Esophagus squamous epithelium (tissue), 5 donors: ENCODE measurements around the gene DYNC2H1. TPM values are rescaled to one million over a fixed set of nuclear protein-coding genes. Genes with fewer than 3 reads are reported as not detected.

ENCODE experiments used
- DNase-seq: peaks from one replicate; lab custom pipeline; 2025; lab: John Stamatoyannopoulos, UW
- H3K27ac ChIP-seq, 4 donors: fragments of 200-600 bp; sonication (generic); one replicate each; pipeline ENCODE4 v1.5.1; 2016 to 2019; ENCODE audit warnings: mild to moderate bottlenecking in 1 of 4
- H3K27me3 ChIP-seq, 4 donors: fragments of 200-600 bp; sonication (generic); 1 replicate in 3 of 4; 2 replicates in 1 of 4; pipeline versions ENCODE4 v1.5.1 to v1.6.0; 2017 to 2021; ENCODE audit warnings: antibody characterized with exemption in 1 of 4
- H3K36me3 ChIP-seq, 3 donors: fragments of 200-600 bp; sonication (generic); one replicate each; pipeline ENCODE4 v1.5.1; 2016 to 2019
- H3K4me1 ChIP-seq, 3 donors: fragments of 200-600 bp; sonication (generic); one replicate each; pipeline ENCODE4 v1.5.1; 2017 to 2019
- H3K4me3 ChIP-seq, 4 donors: fragments of 200-600 bp; sonication (generic); 1 replicate in 3 of 4; 2 replicates in 1 of 4; pipeline ENCODE4 v1.5.1; 2016 to 2019; ENCODE audit warnings: mild to moderate bottlenecking in 2 of 4, moderate library complexity in 1 of 4
- H3K9me3 ChIP-seq, 3 donors: fragments of 200-600 bp; sonication (generic); one replicate each; pipeline ENCODE4 v1.5.1; 2016 to 2019
- CTCF ChIP-seq, 6 experiments: fragments of 450-650 bp in 4 of 6; fragments of 200-600 bp in 2 of 6; sonication (generic) in 2 of 6; IDR thresholded peaks; one replicate each; pipeline ENCODE4 v1.5.1; 2016 to 2019; ENCODE audit warnings: antibody characterized with exemption in 6 of 6, mild to moderate bottlenecking in 4 of 6, moderate library complexity in 4 of 6
- POLR2A ChIP-seq, 4 donors: fragments of 450-650 bp; IDR thresholded peaks; one replicate each; pipeline ENCODE4 v1.6.1; 2017; ENCODE audit warnings: antibody characterized with exemption in 4 of 4, mild to moderate bottlenecking in 4 of 4, moderate library complexity in 3 of 4
- WGBS, 2 donors: methylation state at CpG; one replicate each; pipeline ENCODE4 v1.1.5; 2018; 5-methylcytosine and 5-hydroxymethylcytosine counted together
- intact Hi-C: fragments of 100-400 bp; cut with DNase I; formaldehyde crosslinking; loops from one replicate; pipeline ENCODE4 v1.15.0; 2022
- total RNA-seq, 4 donors: library from RNA; depleted of rRNA; stranded (reverse); fragments of >200 nt; gene quantifications; one replicate each; pipeline ENCODE4 v1.1.0, GENCODE V29; 2016
- donor health status: DM: yes; HTN: yes; CAD: no.

DYNC2H1 gene
- 10 to 100 TPM in 2 of 4 donors, 1 to 10 TPM in 2; 6.8 to 13.9 (median 9.3) TPM for total RNA-seq

- TF ChIP-seq CTCF (IDR thresholded peaks at IDR 0.05) (peak; percentile 12 to 50 (median 43)), POLR2A (IDR thresholded peaks at IDR 0.05) (no peak)
- Histone ChIP-seq H3K4me1 (peaks cover 0 to 32% (median 0%) of the 10 kb centered on the region in 3 donors), H3K9me3 (no peaks in the 10 kb centered on the region), H3K36me3 (peaks cover 0 to under 1% (median 0%) of the 10 kb centered on the region in 3 donors), H3K27ac (peak within 1 kb of the TSS; percentile 64 to 81 (median 76)), H3K27me3 (peaks cover 0 to 7% (median 0%) of the 10 kb centered on the region in 4 donors), H3K4me3 (peak within 1 kb of the TSS; percentile 52 to 79 (median 62))
- intact Hi-C loops = no loop called here
- peak; percentile 31 for DNase-seq
- 0% methylated on average over 24 to 34 of the region's 53 CpGs for WGBS, 2 donors
Observed at GRCh38 chr11:103108933-103109817, at the start of gene DYNC2H1. Gene DYNC2H1 (plus strand): TSS chr11:103109426. CDS start chr11:103109575, 149 bp downstream.

GRCh38 chr11:103061656-103062055 lies 47.6 kb upstream of the DYNC2H1 start:
- Histone ChIP-seq H3K4me3 (no peak overlapping the region), H3K9me3 (no peaks in the 10 kb centered on the region), H3K27me3 (no peaks in the 10 kb centered on the region), H3K27ac (no peak overlapping the region), H3K36me3 (peaks cover 0 to 79% (median 13%) of the 10 kb centered on the region in 3 donors), H3K4me1 (no peaks in the 10 kb centered on the region)
- TF ChIP-seq CTCF (IDR thresholded peaks at IDR 0.05) (no peak), POLR2A (IDR thresholded peaks at IDR 0.05) (no peak)
- DNase-seq = no peak
- intact Hi-C loops = no loop called here
- 95 to 100% methylated on average over 1 of the region's 1 CpG for WGBS, 2 donors

GRCh38 chr11:103067118-103067517 lies 42.1 kb upstream of the DYNC2H1 start:
- Histone ChIP-seq H3K27me3 (no peaks in the 10 kb centered on the region), H3K36me3 (peaks cover 0 to 56% (median 8%) of the 10 kb centered on the region in 3 donors), H3K9me3 (no peaks in the 10 kb centered on the region), H3K4me1 (no peaks in the 10 kb centered on the region), H3K4me3 (no peak overlapping the region), H3K27ac (no peak overlapping the region)
- intact Hi-C loops = no loop called here
- 86 to 88% methylated on average over 1 of the region's 1 CpG for WGBS, 2 donors
- no peak for DNase-seq
- TF ChIP-seq POLR2A (IDR thresholded peaks at IDR 0.05) = no peak
- TF ChIP-seq CTCF (IDR thresholded peaks at IDR 0.05) = no peak

GRCh38 chr11:103069367-103069766 lies 39.9 kb upstream of the DYNC2H1 start:
- DNase-seq = no peak
- intact Hi-C loops = no loop called here
- Histone ChIP-seq H3K27ac (no peak overlapping the region), H3K27me3 (no peaks in the 10 kb centered on the region), H3K36me3 (peaks cover 0 to 36% (median 0%) of the 10 kb centered on the region in 3 donors), H3K4me3 (no peak overlapping the region), H3K4me1 (no peaks in the 10 kb centered on the region), H3K9me3 (no peaks in the 10 kb centered on the region)
- 93% methylated on average over 2 of the region's 2 CpGs for WGBS, 2 donors
- TF ChIP-seq CTCF (IDR thresholded peaks at IDR 0.05) (no peak), POLR2A (IDR thresholded peaks at IDR 0.05) (no peak)

- TF ChIP-seq CTCF (IDR thresholded peaks at IDR 0.05) (no peak), POLR2A (IDR thresholded peaks at IDR 0.05) (no peak)
- intact Hi-C loops = no loop called here
- Histone ChIP-seq H3K27me3 (no peaks in the 10 kb centered on the region), H3K9me3 (no peaks in the 10 kb centered on the region), H3K27ac (no peak overlapping the region), H3K36me3 (peaks cover 0 to 36% (median 0%) of the 10 kb centered on the region in 3 donors), H3K4me3 (no peak overlapping the region), H3K4me1 (no peaks in the 10 kb centered on the region)
- DNase-seq = no peak
Observed at GRCh38 chr11:103070142-103070541, 39.1 kb upstream of the DYNC2H1 start.
